Left colon (tissue), 2 donors: ENCODE data around the gene REV3L. TPM values are rescaled to one million over a fixed set of nuclear protein-coding genes. Genes with fewer than 3 reads are reported as not detected.
"Not testable (repeated sequence)": the region's sequence is repeated elsewhere in the genome, so short reads cannot be mapped to it uniquely, and the experiment has no call there.

Experiments
- ATAC-seq: fragments of 200-7000 bp; cut with Tn5 transposase; one replicate; pipeline ENCODE4 v1.9.1; 2020; ENCODE audit warnings: mild to moderate bottlenecking, moderate library complexity
- DNase-seq, 2 donors: peaks; one replicate each; pipeline ENCODE4 v3.0.0-alpha.2; 2020
- intact Hi-C, 2 donors: fragments of 100-400 bp; cut with DNase I in 1 of 2; cut with micrococcal nuclease in 1 of 2; formaldehyde crosslinking; loops; one replicate each; pipeline versions ENCODE4 v1.11.2 to v1.14.0; 2022; cut with DNase I, micrococcal nuclease
- total RNA-seq, 2 donors: library from RNA; stranded (reverse); fragmentation: NEBNext Ultra II Directional; extraction: Animal tissue kit (Norgen Biotek cat#: 25700); gene quantifications; one replicate each; pipeline ENCODE4 v1.2.1, GENCODE V29; 2021
- donor health status: DM: no; HTN: no; CAD: no.
- donor health status: DM: yes; HTN: yes; CAD: no.

The REV3L gene
- total RNA-seq, 2 donors from 2014 or later: 13.9 to 21.4 TPM

- intact Hi-C loops: loop anchor here in 1 of 2 donors (10.0 kb wide), 2 partner anchors 123 to 223 kb away; a partner anchor contains a TSS
These were observed 4.9 kb downstream of the REV3L start for GRCh38 chr6:111478064-111478476.

GRCh38 chr6:111477481-111477938 is 5.5 kb downstream of the REV3L start:
- intact Hi-C loops: loop anchor here in 1 of 2 donors (10.0 kb wide), 2 partner anchors 123 to 223 kb away; a partner anchor contains a TSS
- DNase-seq (no peak), ATAC-seq (no peak)

More at GRCh38 chr6:111478064-111478476, 4.9 kb downstream of the REV3L start:
- no peak for DNase-seq
- ATAC-seq: no peak

- intact Hi-C loops: loop anchor here in 1 of 2 donors (10.0 kb wide), 2 partner anchors 121 to 221 kb away; a partner anchor contains a TSS
- ATAC-seq, DNase-seq: not testable (repeated sequence)
These were observed 7.0 kb downstream of the REV3L start for GRCh38 chr6:111476061-111476460.

GRCh38 chr6:111474771-111475170 is 8.2 kb downstream of the REV3L start:
- DNase-seq (no peak), ATAC-seq (no peak)
- intact Hi-C loops: loop anchor here in 1 of 2 donors (10.0 kb wide), 2 partner anchors 120 to 220 kb away; a partner anchor contains a TSS

- ATAC-seq: no peak
- no peak for DNase-seq
- intact Hi-C loops: loop anchor here in 1 of 2 donors (10.0 kb wide), 2 partner anchors 119 to 219 kb away; a partner anchor contains a TSS
These were observed 8.9 kb downstream of the REV3L start for GRCh38 chr6:111474106-111474505.

- ATAC-seq (no peak), DNase-seq (no peak)
- intact Hi-C loops: loop anchor here in 1 of 2 donors (10.0 kb wide), 2 partner anchors 118 to 218 kb away; a partner anchor contains a TSS
These were observed 10.0 kb downstream of the REV3L start for GRCh38 chr6:111472933-111473435.

- no peak for ATAC-seq
- DNase-seq: no peak
- intact Hi-C loops: loop anchor here in 1 of 2 donors (10.0 kb wide), 2 partner anchors 117 to 217 kb away; a partner anchor contains a TSS
These were observed 11.1 kb downstream of the REV3L start for GRCh38 chr6:111471958-111472357.

GRCh38 chr6:111471533-111471932 is 11.5 kb downstream of the REV3L start:
- DNase-seq (no peak), ATAC-seq (no peak)
- intact Hi-C loops: loop anchor here in 1 of 2 donors (10.0 kb wide), 2 partner anchors 117 to 217 kb away; a partner anchor contains a TSS

- ATAC-seq (no peak), DNase-seq (no peak)
- intact Hi-C loops: loop anchor here in 1 of 2 donors (10.0 kb wide), 2 partner anchors 116 to 216 kb away; a partner anchor contains a TSS
These were observed 12.0 kb downstream of the REV3L start for GRCh38 chr6:111470991-111471390.

- intact Hi-C loops: no loop called here
- ATAC-seq (peak; percentile 57), DNase-seq (no peak)
These were observed 13.5 kb downstream of the REV3L start for GRCh38 chr6:111469543-111469942.

GRCh38 chr6:111468329-111469012 is 14.5 kb downstream of the REV3L start:
- ATAC-seq: no peak
- intact Hi-C loops: no loop called here
- no peak for DNase-seq

GRCh38 chr6:111464184-111464583 is 18.8 kb downstream of the REV3L start:
- intact Hi-C loops: no loop called here
- DNase-seq (no peak), ATAC-seq (no peak)

GRCh38 chr6:111462770-111463391 is 20.1 kb downstream of the REV3L start:
- DNase-seq (no peak), ATAC-seq (peak; percentile 39)
- intact Hi-C loops: no loop called here

- DNase-seq (no peak), ATAC-seq (no peak)
- intact Hi-C loops: no loop called here
These were observed 21.2 kb downstream of the REV3L start for GRCh38 chr6:111461860-111462259.

GRCh38 chr6:111458670-111459232 is 24.3 kb downstream of the REV3L start:
- DNase-seq: no peak
- intact Hi-C loops: no loop called here
- no peak for ATAC-seq

- DNase-seq (no peak), ATAC-seq (no peak)
- intact Hi-C loops: no loop called here
These were observed 26.8 kb downstream of the REV3L start for GRCh38 chr6:111456208-111456607.

GRCh38 chr6:111450636-111451035 is 32.4 kb downstream of the REV3L start:
- ATAC-seq: no peak
- intact Hi-C loops: no loop called here
- no peak for DNase-seq

GRCh38 chr6:111450087-111450486 is 32.9 kb downstream of the REV3L start:
- ATAC-seq: no peak
- no peak for DNase-seq
- intact Hi-C loops: no loop called here

- DNase-seq (no peak), ATAC-seq (no peak)
- intact Hi-C loops: no loop called here
These were observed 33.9 kb downstream of the REV3L start for GRCh38 chr6:111449129-111449528.
